Caco-2 (cell line): ENCODE measurements around the gene SNU13. TPM values are rescaled to one million over a fixed set of nuclear protein-coding genes. Genes with fewer than 3 reads are reported as not detected.

Source experiments
- BruUV-seq: library from RNA; stranded (reverse); fragments of 400-500 nt; replicated peaks from 2 replicates; lab custom pipeline; 2021; lab: Mats Ljungman, UMichigan
- CTCF ChIA-PET: fragments of 300-600 bp; sonication (Branson Sonifier 250); formaldehyde crosslinking; loops from one replicate; lab custom pipeline; 2022; ENCODE audit warnings: antibody characterized with exemption; lab: Charles Lee
- POLR2A ChIA-PET: fragments of 300-600 bp; sonication (Branson Sonifier 250); formaldehyde crosslinking; loops from one replicate; lab custom pipeline; 2022; ENCODE audit warnings: antibody characterized with exemption; lab: Charles Lee
- DNase-seq, 2 experiments: peaks; one replicate each; pipeline versions ENCODE4 v3.0.0 to v3.0.0-alpha.2; 2020 to 2022
- H3K27me3 ChIP-seq: replicated peaks from 2 replicates; pipeline ENCODE4 v1.6.0; 2011; ENCODE audit warnings: low read length; ENCODE audit not compliant: control insufficient read depth, insufficient read depth
- H3K36me3 ChIP-seq: 2 replicates; pipeline ENCODE4 v1.5.1; 2011; ENCODE audit warnings: low read length; ENCODE audit not compliant: control insufficient read depth, insufficient read depth
- H3K4me1 ChIP-seq: fragments of 250-450 bp; sonication (Bioruptor Pico); 2 replicates; pipeline ENCODE4 v1.5.1; 2020; ENCODE audit warnings: mild to moderate bottlenecking
- H3K4me3 ChIP-seq: 2 replicates; pipeline ENCODE4 v1.5.1; 2011; ENCODE audit warnings: low read depth, mild to moderate bottlenecking, control low read depth, low read length
- H3K9me3 ChIP-seq: fragments of 250-450 bp; sonication (Bioruptor Pico); 2 replicates; pipeline ENCODE4 v1.5.1; 2020; ENCODE audit warnings: mild to moderate bottlenecking, moderate library complexity
- H3K27ac Mint-ChIP-seq: one replicate; pipeline ENCODE4 v1.8.0; 2022; ENCODE audit warnings: mixed read lengths; ENCODE audit not compliant: unreplicated experiment
- H3K27me3 Mint-ChIP-seq: one replicate; pipeline ENCODE4 v1.8.0; 2022; ENCODE audit warnings: mixed read lengths; ENCODE audit not compliant: insufficient read depth, unreplicated experiment
- H3K36me3 Mint-ChIP-seq: one replicate; pipeline ENCODE4 v1.8.0; 2022; ENCODE audit warnings: mild to moderate bottlenecking, mixed read lengths; ENCODE audit not compliant: insufficient read depth, unreplicated experiment
- H3K4me1 Mint-ChIP-seq: one replicate; pipeline ENCODE4 v1.8.0; 2022; ENCODE audit warnings: low read depth, mixed read lengths; ENCODE audit not compliant: unreplicated experiment
- H3K4me3 Mint-ChIP-seq: one replicate; pipeline ENCODE4 v1.8.0; 2022; ENCODE audit warnings: mild to moderate bottlenecking, moderate library complexity, mixed read lengths; ENCODE audit not compliant: unreplicated experiment
- H3K9me3 Mint-ChIP-seq: one replicate; pipeline ENCODE4 v1.8.0; 2022; ENCODE audit warnings: mixed read lengths; ENCODE audit not compliant: unreplicated experiment
- intact Hi-C: fragments of 100-400 bp; cut with micrococcal nuclease; formaldehyde crosslinking; loops from one replicate; pipeline ENCODE4 v1.10.0; 2022; ENCODE audit not compliant: unreplicated experiment
- total RNA-seq: library from RNA; stranded (reverse); gene quantifications from 2 replicates; pipeline ENCODE4 v1.2.3, GENCODE V29; 2022
- TF ChIP-seq, protein P1 (sequence below), 2 experiments: fragments of 200-600 bp in 1 of 2; IDR thresholded peaks; 1 replicate in 1 of 2; 2 replicates in 1 of 2; pipeline versions ENCODE4 v1.5.1 to v1.8.0; 2011 to 2022; ENCODE audit warnings: antibody characterized with exemption in 1 of 2, control low read depth in 1 of 2, inconsistent platforms in 1 of 2, low read depth in 1 of 2, low read length in 1 of 2, mild to moderate bottlenecking in 1 of 2, moderate library complexity in 1 of 2; ENCODE audit not compliant: insufficient read depth in 1 of 2, severe bottlenecking in 1 of 2, unreplicated experiment in 1 of 2

Gene SNU13
- total RNA-seq, 1 experiment from 2014 or later, result 172 TPM

DNA sequence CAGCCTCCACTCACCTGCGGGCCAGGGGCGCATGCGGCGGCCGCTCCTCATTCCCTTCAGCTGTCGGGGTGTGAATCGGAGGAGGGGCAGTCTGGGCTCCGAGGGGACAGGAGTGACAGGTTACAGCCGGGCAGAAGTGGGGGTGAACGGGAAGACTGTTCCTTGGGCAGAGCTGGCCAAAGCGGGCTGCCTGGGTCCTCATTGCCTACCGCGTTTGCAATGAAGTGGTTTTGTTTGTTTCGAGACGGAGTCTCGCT lies 11.4 kb upstream of the SNU13 start:
- no peaks in the 10 kb centered on the region for H3K36me3 ChIP-seq
- POLR2A ChIA-PET, result no interaction called here
- no peaks in the 10 kb centered on the region for H3K4me1 Mint-ChIP-seq

DNA sequence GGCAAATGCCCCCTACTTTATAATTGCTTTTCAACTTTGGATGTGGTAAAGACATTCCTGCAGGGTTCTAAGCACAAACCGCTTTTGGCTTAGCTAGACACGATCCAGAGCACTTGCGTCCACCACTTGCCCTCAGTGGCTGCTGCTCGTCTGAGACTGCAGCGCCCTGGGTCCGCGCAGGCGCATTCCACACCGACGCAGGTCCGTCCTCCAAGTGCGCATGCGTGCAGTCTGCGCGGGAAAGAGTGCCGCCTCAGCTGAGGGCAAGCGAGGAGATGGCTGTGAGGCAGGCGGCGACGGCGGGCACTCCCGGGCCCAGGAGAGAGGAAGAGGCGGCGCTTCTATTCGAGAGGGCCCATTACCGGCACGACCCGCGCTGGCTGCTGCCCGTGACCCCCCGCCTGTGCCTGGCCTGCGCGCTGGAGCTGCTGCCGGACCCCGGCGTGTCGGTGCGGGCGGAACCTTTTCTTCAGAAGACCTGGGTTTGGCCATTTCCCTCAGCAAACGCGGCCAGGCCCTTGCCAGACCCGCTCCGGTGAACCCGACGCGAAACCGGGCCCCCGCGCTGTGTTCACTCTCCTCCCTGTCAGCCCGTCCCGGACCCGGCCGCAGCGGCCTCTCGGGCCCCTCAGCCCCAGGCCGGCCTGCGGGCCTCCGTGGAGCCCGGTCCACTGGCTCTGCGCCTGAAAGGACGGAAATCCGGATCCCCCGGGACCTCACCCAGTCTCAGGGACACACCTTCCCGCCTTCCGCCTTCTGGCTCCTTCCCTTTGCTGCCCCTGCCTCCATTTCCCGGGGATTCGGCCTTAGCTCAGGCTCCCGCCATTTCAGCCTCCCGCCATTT lies 10.8 kb upstream of the SNU13 start, which contains the start of gene MEI1:
MEI1 (plus strand) TSS at position 240 of the 844 bp plus-strand sequence; CDS start at position 276, 36 bp downstream.
- no peaks in the 10 kb centered on the region for H3K4me1 Mint-ChIP-seq
- intact Hi-C loops, result no loop called here
- DNase-seq, result no peak
- H3K27me3 Mint-ChIP-seq, result no peaks in the 10 kb centered on the region
- no peaks in the 10 kb centered on the region for H3K36me3 Mint-ChIP-seq
- BruUV-seq, result no TSS peak
- H3K9me3 Mint-ChIP-seq, result no peaks in the 10 kb centered on the region
- H3K4me3 ChIP-seq, result no peak within 1 kb of the TSS
- no peak within 1 kb of the TSS for H3K4me3 Mint-ChIP-seq
- no peak within 1 kb of the TSS for H3K27ac Mint-ChIP-seq
- no peaks in the 10 kb centered on the region for H3K27me3 ChIP-seq
- ChIA-PET POLR2A (interaction anchor here (0.6 kb wide), 1 partner anchor 81 kb away, joined by 5 read pairs; no protein-coding TSS in a partner anchor), CTCF (interaction anchor here (0.6 to 1.2 kb wide), 2 partner anchors 32 to 43 kb away, joined by 3 to 5 read pairs; no protein-coding TSS in a partner anchor)
- H3K36me3 ChIP-seq, result no peaks in the 10 kb centered on the region
- no peaks in the 10 kb centered on the region for H3K9me3 ChIP-seq
- TF ChIP-seq, protein P1, sequence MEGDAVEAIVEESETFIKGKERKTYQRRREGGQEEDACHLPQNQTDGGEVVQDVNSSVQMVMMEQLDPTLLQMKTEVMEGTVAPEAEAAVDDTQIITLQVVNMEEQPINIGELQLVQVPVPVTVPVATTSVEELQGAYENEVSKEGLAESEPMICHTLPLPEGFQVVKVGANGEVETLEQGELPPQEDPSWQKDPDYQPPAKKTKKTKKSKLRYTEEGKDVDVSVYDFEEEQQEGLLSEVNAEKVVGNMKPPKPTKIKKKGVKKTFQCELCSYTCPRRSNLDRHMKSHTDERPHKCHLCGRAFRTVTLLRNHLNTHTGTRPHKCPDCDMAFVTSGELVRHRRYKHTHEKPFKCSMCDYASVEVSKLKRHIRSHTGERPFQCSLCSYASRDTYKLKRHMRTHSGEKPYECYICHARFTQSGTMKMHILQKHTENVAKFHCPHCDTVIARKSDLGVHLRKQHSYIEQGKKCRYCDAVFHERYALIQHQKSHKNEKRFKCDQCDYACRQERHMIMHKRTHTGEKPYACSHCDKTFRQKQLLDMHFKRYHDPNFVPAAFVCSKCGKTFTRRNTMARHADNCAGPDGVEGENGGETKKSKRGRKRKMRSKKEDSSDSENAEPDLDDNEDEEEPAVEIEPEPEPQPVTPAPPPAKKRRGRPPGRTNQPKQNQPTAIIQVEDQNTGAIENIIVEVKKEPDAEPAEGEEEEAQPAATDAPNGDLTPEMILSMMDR (IDR thresholded peaks at IDR 0.05; ENCODE audit: insufficient read depth in 1 of 2, low read depth in 1 of 2, low read length in 1 of 2, severe bottlenecking in 1 of 2, unreplicated experiment in 1 of 2), result no peak
- H3K4me1 ChIP-seq, result peaks cover 12% of the 10 kb centered on the region

More for the DNA sequence above, 11.4 kb upstream of the SNU13 start:
- Mint-ChIP-seq H3K27ac (no peak overlapping the region), H3K36me3 (no peaks in the 10 kb centered on the region), H3K9me3 (no peaks in the 10 kb centered on the region), H3K27me3 (no peaks in the 10 kb centered on the region), H3K4me3 (no peak overlapping the region)
- Histone ChIP-seq H3K4me1 (peaks cover 12% of the 10 kb centered on the region), H3K27me3 (no peaks in the 10 kb centered on the region), H3K4me3 (no peak overlapping the region), H3K9me3 (no peaks in the 10 kb centered on the region)
- CTCF ChIA-PET, result no interaction called here
- DNase-seq, result no peak
- intact Hi-C loops, result no loop called here
- BruUV-seq, result no TSS peak
- TF ChIP-seq, protein P1 (IDR thresholded peaks at IDR 0.05; ENCODE audit: insufficient read depth in 1 of 2, low read depth in 1 of 2, low read length in 1 of 2, severe bottlenecking in 1 of 2, unreplicated experiment in 1 of 2), result no peak

DNA sequence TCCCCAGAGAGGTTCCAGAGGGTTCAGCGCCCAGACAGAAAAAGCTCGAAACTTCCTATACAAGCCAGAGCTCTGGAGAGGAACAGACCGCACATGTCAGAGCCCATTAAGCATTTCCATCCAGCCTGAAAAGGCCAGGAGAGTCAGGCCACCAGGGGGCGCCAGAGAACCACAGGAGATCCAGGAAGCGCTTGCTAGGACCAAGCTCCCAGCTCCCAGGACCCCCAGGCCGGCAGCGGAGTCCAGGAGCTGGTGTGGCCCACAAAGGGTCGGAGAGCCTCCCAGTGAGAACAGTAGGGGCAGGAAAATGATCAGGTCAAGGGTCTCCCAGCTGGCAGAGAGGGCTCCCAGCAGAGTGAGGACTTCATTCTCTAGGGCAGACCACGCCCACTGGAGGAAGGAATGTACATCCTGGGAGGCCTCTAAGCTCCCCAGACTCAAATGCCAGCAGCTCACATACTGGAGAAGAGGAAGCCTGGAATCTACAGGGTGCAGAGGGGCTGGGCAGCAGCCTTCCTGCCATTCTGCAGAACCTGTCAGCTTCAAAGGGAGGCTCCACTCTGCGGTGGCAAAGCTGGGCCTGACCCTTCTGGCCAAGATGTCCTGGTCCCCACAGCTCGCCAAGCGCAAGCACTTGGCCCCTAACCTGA lies 8.6 kb upstream of the SNU13 start:
- ChIA-PET POLR2A (interaction anchor here (0.6 to 1.8 kb wide), 10 partner anchors 8 to 878 kb away, joined by 3 to 27 read pairs (median 4); partner anchors contain the start of genes CCDC134, CENPM, PMM1 and SLC25A17), CTCF (interaction anchor here (0.6 to 2.5 kb wide), 58 partner anchors 8 to 1014 kb away, joined by 3 to 71 read pairs (median 4); partner anchors contain the start of genes CCDC134, CENPM, DESI1 and NDUFA6)
- Mint-ChIP-seq H3K27ac (peak overlapping the region; percentile 94), H3K9me3 (no peaks in the 10 kb centered on the region), H3K36me3 (no peaks in the 10 kb centered on the region), H3K4me3 (peak overlapping the region; percentile 72), H3K27me3 (no peaks in the 10 kb centered on the region), H3K4me1 (no peaks in the 10 kb centered on the region)
- H3K4me3 ChIP-seq, result peak overlapping the region; percentile 5
- H3K27me3 ChIP-seq, result no peaks in the 10 kb centered on the region
- peak; percentile 88 to 93 for DNase-seq
- H3K9me3 ChIP-seq, result no peaks in the 10 kb centered on the region
- H3K36me3 ChIP-seq, result no peaks in the 10 kb centered on the region
- no TSS peak for BruUV-seq
- peaks cover 12% of the 10 kb centered on the region for H3K4me1 ChIP-seq
- TF ChIP-seq, protein P1 (IDR thresholded peaks at IDR 0.05; ENCODE audit: insufficient read depth in 1 of 2, low read depth in 1 of 2, low read length in 1 of 2, severe bottlenecking in 1 of 2, unreplicated experiment in 1 of 2), result peak; percentile 86 to 97
- intact Hi-C loops, result loop anchor here (1.0 kb wide), 3 partner anchors 49 to 244 kb away; no protein-coding TSS in a partner anchor
